GM18873 (cell line): ENCODE data around the gene EPM2A.
"Not testable (repeated sequence)": the region's sequence is repeated elsewhere in the genome, so short reads cannot be mapped to it uniquely, and the experiment has no call there.

Experiments used
- ATAC-seq: cut with Tn5 transposase; IDR thresholded peaks from one replicate; pipeline ENCODE4 v1.9.1; 2021; ENCODE audit warnings: mild to moderate bottlenecking, moderate library complexity, moderate number of reproducible peaks; ENCODE audit not compliant: unreplicated experiment, low FRiP score

Gene EPM2A

DNA sequence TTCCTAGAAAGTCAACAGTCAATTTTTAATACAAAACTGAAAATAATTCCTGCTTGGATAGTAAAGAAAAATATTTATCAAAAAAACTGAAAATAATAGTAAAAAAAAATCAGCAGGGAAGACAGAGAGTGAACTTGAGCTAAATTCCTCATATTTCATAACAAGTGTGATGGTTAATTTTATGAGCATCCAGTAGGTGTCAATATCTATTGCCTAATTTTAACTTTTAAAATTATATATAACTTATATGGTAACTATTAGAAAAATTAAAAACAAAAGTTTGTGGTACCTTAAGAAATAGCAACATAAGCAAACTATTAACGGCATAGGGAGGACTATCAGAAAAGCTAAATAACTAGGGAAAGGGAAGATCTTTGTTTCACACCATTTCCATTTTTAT is 2.1 kb downstream of the EPM2A start:
- no peak for ATAC-seq

DNA sequence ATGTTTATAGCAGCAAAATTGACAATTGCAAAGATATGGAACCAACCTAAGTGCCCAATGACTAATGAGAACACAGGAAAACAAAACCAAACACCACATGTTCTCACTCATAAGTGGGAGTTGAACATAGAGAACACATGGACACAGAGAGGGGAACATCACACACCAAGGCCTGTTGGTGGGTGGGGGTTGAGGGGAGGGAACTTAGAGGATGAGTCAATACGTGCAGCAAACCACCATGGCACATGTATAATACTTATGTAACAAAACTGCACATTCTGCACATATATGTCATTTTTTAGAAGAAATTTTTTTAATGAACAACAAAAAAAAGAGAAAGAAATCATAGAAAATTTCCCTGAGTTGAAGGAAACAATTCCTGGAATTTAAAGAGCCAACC is 3.9 kb downstream of the EPM2A start:
- no peak for ATAC-seq

DNA sequence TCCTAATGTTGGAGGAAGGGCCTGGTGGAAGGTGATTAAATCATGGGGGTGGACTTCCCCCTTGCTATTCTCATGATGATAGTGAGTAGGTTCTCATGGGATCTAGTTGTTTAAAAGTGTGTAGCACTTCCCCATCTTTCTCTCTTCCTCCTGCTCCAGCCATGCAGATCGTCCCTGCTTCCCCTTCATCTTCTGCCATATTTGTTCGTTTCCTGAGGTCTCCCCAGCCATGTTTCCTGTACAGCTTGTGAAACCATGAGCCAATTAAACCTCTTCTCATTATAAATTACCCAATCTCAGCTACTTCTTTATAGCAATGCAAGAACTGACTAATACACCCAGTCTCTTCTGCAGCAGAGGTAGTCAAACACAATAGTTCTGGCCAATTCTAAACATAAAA is 5.4 kb downstream of the EPM2A start:
- ATAC-seq: no peak

DNA sequence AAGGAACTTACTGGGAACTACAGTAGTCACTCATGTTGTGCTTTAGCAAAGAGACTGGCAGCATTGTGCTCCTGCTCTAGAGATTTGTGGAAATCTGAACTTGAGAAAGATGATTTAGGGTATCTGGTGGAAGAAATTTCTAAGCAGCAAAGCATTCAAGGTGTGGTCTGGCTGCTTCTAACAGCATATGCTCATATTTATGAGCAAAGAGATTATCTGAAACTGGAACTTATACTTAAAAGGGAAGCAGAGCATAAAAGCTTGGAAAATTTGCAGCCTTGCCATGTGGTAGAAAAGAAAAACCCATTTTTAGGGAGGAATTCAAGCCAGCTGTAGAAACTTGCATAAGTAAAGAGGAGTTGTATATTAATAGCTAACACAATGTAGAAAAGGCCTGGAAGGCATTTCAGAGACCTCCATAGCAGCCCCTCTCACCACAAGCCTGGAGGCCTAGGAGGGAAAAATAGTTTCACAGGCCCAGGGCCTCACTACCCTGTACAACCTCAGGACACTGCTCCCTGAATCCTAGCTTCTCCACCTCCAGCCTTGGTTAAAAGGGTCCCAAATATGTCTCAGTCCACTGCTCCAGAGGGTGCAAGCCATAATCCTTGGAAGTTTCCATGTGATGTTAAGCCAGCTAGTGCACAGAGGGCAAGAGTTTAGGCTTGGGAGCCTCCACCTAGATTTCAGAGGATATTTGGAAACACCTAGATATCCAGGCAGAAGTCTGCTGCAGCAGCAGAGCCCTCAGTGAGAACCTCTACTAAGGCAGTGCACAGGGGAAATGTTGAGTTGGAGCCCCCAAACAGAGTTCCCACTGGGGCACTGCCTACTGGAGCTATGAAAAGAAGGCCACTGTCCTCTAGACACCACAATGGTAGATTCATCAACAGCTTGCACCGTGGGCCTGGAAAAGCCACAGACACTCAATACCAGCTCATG is 6.6 kb downstream of the EPM2A start:
- ATAC-seq: no peak

DNA sequence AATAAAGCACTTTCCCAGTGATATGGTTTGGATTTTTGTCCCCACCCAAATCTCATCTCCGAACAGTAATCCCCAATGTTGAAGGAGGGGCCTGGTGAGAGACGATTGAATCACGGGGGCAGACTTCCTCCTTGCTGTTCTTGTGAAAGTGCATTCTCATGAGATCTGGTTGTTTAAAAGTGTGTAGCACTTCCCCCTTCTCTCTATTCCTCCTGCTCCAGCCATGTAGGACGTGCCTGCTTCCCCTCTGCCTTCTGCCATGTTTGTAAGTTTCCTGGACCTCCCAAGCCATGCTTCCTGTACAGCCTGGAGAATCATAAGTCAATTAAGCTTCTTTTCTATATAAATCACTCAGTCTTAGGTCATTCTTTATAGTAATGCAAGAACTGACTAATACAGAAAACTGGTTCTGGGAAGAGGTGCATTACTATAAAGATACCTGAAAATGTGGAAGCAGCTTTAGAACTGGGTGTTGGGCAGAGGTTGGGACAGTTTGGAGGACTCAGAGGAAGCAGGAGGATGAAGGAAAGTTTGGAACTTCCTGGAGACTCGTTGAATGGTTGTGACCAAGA is 7.4 kb downstream of the EPM2A start:
- ATAC-seq: no peak

DNA sequence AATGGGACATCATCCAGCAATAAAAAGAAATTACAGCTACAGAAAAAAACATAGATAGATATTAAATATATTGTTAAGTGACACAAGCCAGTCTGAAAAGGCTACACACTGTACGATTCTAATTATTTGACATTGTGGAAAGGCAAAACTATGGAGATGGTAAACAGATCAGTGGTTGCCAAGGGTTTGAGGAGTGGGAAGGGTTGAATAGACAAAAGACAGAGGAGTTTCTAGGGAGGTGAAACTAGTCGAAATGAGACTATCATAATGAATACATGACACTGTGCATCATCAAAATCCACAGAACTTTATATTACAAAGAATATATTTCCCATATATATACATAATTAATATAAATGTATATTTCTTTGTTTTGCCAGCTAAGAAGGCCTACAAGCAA is 9.8 kb downstream of the EPM2A start:
- ATAC-seq: no peak

DNA sequence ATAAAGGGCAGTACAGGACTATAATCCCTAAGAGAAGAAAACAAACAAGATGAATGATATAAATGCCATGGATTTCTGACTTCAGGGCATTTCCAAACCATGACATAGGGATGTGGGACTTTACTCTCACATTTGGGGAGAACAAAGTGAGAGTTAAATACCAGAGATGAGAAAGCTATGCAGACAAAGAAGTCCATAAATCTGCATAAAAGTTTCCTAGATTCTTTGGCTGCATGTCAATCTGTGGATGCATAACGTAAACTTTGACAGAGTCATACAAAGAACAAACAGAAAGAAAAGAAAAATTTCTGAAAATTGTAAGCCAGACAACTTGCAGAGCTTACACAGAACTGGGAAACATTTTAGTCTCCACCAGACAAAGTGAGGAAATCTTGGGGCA is 11.7 kb downstream of the EPM2A start:
- ATAC-seq: no peak

DNA sequence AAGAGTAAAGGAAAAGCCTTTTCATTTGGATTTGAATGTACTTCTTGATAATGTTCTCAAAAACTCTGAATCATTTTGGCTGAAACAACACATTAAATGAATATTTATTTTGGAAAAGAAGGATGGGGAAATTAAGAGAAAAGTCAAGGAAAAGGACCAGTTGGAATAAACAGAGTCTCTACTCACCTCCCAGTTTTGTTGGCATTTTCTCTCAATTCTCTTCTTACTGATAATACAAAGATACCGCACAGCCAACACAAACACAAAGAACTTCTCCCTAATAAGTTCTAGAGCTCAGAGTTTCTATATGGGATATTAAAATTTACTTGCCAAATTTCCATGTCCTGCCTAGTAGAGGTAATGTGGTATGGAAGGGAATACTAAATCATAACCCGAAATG is 13.1 kb downstream of the EPM2A start:
- no peak for ATAC-seq

DNA sequence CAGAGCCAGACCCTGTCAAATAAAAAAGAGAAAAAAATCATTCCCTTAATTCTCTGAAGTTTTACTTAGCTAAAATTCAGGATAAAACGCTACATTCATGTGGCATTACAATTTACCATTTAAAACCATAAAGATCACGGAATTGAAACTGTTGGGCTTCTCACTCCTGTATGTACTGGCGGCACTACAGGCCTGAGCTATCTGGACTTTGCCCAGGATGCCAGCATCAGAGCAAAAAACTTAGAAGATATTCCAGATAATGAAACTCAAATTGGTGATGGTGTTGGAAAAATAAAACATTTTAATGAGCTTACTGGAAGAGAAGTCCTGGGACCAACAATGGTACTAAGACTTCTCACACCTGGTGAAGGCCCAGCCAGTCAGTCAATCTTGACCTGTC is 14.2 kb downstream of the EPM2A start:
- ATAC-seq: no peak

DNA sequence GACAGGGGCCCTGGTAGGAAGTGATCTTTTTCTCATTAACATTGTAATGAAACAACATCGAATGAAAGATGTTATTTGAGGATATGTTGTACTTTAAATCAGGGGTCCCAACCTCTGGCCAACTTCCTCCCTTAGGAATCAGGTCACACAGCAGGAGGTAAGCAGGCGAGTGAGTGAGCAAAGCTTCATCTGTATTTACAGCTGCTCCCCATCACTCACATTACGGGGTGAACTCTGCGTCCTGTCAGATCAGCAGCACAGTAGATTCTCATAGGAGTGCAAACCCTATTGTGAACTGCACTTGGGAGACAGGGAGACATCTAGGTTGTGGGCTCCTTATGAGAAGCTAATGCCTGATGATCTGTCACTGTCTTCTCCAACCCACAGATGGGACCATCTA is 19.9 kb downstream of the EPM2A start:
- no peak for ATAC-seq

DNA sequence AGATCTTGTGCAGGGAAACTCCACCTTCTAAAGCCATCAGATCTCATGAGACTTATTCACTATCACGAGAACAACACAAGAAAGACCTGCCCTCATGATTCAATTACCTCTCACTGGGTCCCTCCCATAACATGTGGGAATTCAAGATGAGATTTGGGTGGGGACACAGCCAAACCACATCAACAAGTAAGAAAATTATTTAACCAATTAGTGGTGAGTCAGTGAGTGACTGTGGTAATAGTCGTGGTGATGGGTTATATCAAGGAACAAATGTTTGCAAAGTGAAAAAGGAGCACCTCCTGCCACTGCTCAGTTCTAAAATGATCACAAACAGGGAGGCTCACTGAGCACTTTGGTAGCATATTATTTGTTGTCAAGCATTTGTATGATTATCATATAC is 20.6 kb downstream of the EPM2A start:
- ATAC-seq: no peak

DNA sequence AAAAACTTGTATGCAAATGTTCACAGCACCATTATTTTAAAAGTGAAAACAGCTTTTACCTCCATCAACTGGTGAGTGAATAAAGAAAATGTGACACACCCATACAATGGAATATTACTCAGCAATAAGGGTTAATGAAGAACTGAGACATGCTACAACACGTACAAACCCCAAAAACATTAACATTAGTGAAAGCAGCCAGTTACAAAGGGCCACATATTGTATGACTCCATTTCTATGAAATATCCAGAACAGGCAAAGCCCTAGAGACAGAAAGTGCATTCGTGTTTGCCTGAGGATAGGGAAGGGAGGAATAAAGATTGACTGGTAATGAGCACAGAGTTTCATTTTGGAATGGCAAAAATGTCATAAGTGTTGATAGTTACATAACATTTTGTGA is 21.5 kb downstream of the EPM2A start:
- no peak for ATAC-seq

DNA sequence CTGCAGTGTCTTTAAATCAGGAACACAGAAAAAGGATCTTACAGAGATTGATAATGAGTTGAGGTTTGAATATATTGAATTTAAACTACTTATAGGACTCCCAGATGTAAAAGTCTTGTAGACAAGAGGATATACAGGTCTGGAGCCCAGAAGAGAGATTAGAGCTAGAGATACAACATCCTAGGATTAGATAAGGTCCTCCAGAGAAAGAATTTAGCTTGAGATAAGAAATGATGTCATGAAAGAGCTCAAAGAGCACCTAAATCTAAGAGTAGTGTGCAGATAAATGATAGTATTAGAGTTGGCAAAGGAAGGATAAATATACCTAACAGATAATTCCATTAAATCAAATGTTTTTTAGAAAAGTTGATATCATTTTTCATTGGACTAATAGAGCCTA is 23.9 kb downstream of the EPM2A start:
- ATAC-seq: no peak

DNA sequence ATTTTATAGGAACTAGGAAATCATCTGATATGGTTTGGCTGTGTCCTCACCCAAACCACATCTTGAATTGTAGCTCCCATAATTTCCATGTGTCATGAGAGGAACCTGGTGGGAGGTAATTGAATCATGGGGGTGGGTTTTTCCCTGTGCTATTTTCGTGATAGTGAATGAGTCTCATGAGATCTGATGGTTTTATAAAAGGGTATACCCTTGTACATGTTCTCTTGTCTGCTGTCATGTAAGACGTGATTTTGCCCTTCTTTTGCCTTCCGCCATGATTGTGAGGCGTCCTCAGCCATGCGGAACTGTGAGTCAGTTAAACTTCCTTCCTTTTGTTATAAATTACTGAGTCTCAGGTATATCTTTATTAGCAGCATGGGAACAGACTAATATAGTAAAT is 27.9 kb downstream of the EPM2A start:
- ATAC-seq: no peak

DNA sequence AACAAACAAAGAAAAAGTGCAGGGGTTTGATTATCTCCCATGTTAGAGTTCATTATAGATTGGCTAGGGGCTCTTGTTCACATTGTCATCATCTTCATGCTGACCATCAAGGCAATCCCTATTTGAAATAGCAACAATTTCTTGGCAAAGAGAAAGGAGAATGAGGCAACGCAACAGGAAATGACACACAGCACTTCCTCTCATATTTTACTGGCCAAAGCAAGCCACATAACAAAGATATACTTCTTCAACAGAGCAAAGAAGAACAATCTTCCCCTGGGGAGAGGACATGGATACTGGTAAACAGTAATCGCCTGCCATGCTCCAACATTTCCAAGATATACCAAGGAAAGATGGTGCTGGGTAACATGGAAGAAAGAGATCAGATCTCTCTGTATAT is 29.8 kb downstream of the EPM2A start:
- no peak for ATAC-seq

DNA sequence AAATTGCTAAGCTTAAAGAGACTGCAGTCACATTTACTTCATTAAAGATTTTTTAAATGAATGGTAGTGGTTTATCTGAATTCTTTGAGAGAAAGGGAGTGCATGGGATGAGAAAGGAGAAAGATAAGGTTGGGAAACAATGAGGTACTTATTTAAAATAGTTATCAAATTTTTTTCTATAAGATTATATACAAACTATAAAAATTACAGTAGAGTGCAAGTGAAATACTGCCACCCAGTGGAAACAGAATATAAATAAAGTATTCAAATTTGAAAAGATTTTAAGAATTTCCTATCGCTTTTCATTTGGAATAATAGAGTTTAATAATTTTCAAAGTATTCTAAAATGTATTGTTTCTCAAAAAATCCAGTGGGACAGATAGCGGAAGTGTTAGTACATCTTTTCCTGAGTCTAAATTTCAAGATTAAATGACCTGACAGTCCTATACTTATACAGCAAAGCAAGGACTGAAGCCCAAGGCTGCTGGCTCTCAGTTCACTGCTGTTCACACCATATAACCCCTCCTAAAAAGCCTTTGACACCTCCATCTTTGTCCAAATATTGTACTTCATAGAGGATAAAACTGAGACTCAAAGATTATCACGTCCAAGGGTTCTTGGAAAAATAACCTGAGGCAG is 31.1 kb downstream of the EPM2A start:
- ATAC-seq: no peak

DNA sequence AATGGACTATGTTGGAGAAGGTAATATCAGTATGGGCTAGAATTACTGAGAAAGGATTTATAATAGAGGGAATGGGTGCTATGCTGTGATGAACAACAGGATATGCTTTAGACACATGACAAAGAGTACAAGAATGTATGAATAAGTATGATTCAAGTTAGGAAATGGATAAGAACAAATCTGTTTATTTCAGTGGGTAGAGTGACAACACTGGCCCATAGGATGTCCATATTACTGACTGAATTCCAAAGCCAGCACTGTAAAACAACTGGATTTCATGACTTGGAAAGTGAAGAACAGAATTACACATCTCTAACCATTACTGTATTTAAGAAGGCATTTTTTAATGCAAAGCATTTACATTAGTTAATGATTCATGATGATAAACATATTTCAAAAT is 35.9 kb downstream of the EPM2A start:
- ATAC-seq: no peak

DNA sequence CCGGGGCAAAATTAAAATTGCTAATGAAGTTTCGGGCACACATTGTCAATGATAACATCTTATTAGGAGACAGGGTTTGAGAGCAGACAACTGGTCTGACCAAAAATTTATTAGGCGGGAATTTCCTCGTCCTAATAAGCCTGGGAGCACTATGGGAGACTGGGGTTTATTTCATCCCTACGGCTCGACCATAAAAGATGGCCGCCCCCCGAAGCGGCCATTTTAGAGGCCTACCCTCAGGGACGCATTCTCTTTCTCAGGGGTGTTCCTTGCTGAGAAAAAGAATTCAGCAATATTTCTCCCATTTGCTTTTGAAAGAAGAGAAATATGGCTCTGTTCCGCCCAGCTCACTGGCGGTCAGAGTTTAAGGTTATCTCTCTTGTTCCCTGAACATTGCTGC is 37.9 kb downstream of the EPM2A start:
- ATAC-seq: not testable (repeated sequence)

DNA sequence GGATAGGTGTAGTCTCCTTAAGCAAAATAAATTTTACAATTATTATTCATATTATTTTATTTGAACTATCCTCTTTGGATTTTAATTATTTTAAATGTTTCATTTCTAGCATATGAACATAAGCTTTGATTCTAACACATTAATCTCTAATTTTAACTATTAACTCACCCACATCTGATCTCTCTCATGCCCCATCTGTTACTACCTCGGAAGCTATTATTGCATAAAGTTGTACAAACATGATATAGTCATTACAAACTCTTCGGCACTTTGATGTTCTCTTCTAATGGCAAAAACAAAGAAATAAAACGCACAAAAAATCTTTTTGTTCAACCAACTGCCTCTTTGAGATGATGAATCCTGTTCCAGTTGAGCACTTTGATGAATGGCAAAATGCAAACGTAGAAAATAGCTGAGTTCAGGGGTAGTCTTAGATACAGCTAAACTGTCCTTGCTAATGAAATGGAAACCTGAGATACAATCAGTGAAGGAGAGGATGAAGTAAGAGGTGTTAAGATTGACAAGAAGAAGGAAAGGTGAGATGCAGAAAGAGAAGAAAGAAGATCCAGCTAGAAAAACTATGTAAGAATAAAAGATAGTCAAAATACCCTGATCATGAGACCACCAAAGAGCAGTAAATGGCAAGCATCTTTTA is 41.1 kb downstream of the EPM2A start:
- no peak for ATAC-seq

DNA sequence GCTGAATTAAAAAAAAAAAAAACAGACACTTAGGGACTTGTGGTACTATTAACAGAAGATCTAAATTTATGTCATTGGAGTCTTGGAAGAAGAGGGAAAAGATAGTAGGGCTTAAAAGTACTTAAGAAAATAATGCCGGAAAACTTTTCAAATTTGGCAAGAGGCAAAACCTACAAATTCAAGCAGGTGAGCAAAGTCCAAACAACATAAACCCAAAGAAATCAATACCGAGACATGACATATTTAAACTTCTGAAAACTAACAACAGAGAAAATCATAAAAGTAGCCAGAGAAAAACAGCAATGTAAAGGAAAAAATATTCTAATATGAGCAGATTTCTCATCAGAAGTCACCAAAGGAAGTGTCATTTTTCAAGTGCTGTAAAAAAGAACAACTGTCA is 44.4 kb downstream of the EPM2A start:
- ATAC-seq: no peak

DNA sequence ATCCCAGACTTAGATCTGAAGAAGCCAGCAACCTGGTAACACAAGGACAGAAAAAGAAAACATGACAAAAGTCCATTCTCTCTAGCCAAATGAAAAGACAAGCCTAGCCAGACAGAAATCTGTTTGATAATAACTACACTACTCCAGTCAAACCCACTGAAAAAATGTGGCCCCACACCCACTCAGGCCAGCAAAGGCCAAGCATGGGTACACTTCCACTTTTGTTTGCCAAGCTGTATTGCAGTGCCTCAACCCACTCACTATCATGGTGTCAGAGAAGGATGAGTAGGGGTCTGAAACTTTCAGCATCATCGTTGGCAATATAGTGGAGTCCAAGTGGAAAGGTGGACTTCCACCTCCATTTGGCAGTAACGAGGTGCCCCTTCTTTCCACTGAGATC is 45.8 kb downstream of the EPM2A start:
- ATAC-seq: no peak
